GM12878 (cell line): ENCODE results near the gene IL10. TPM values are rescaled to one million over a fixed set of nuclear protein-coding genes. Genes with fewer than 3 reads are reported as not detected.

Source experiments
- BHLHE40 ChIP-seq, 2 experiments: fragments of 450-650 bp in 1 of 2; IDR thresholded peaks; 2 replicates each; pipeline ENCODE4 v1.6.1; 2011 to 2017; ENCODE audit warnings: low read depth in 2 of 2, borderline replicate concordance in 1 of 2, improper control_type of control experiment in 1 of 2, low read length in 1 of 2, mild to moderate bottlenecking in 1 of 2
- BMI1 ChIP-seq: fragments of 450-650 bp; IDR thresholded peaks from 2 replicates; pipeline ENCODE4 v1.6.1; 2016; ENCODE audit warnings: mild to moderate bottlenecking, moderate library complexity, borderline replicate concordance
- CREB1 ChIP-seq: IDR thresholded peaks from 2 replicates; pipeline ENCODE4 v1.6.1; 2012; ENCODE audit warnings: low read depth, mild to moderate bottlenecking, inconsistent platforms
- DPF2 ChIP-seq: fragments of 450-650 bp; IDR thresholded peaks from 2 replicates; pipeline ENCODE4 v1.6.1; 2017; ENCODE audit warnings: mild to moderate bottlenecking
- ESRRA ChIP-seq: IDR thresholded peaks from 2 replicates; pipeline ENCODE4 v1.6.1; 2012; ENCODE audit warnings: mild to moderate bottlenecking, low read length, improper control_type of control experiment
- ETV6 ChIP-seq, 2 experiments: fragments of 450-650 bp in 1 of 2; IDR thresholded peaks in 1 of 2; conservative IDR thresholded peaks in 1 of 2; 2 replicates each; pipeline ENCODE4 v1.6.1; 2014; ENCODE audit warnings: antibody characterized with exemption in 1 of 2, borderline replicate concordance in 1 of 2, low read depth in 1 of 2, mild to moderate bottlenecking in 1 of 2, moderate library complexity in 1 of 2
- GATAD2B ChIP-seq: fragments of 450-650 bp; conservative IDR thresholded peaks from 2 replicates; pipeline ENCODE4 v1.6.1; 2017; ENCODE audit warnings: low read depth, mild to moderate bottlenecking, moderate library complexity
- HDGF ChIP-seq: fragments of 450-650 bp; IDR thresholded peaks from 2 replicates; pipeline ENCODE4 v1.6.1; 2016; ENCODE audit warnings: antibody characterized with exemption
- MAX ChIP-seq: IDR thresholded peaks from 2 replicates; pipeline ENCODE4 v1.6.1; 2012; ENCODE audit warnings: low read depth, low read length, improper control_type of control experiment
- MEF2A ChIP-seq: IDR thresholded peaks from 2 replicates; pipeline ENCODE4 v1.6.1; 2011; ENCODE audit warnings: low read depth, mild to moderate bottlenecking, low read length, moderate library complexity; ENCODE audit not compliant: insufficient read depth
- NFIC ChIP-seq: IDR thresholded peaks from 2 replicates; pipeline ENCODE4 v1.6.1; 2012; ENCODE audit warnings: low read depth, mild to moderate bottlenecking, inconsistent platforms, low read length, moderate library complexity
- NFXL1 ChIP-seq: fragments of 450-650 bp; IDR thresholded peaks from 2 replicates; pipeline ENCODE4 v1.6.1; 2017; ENCODE audit warnings: antibody characterized with exemption, mild to moderate bottlenecking, borderline replicate concordance
- NFYB ChIP-seq: IDR thresholded peaks from 2 replicates; pipeline ENCODE4 v1.6.1; 2011; ENCODE audit warnings: low read depth, mild to moderate bottlenecking, low read length, improper control_type of control experiment, moderate library complexity; ENCODE audit not compliant: insufficient read depth
- NR2F1 ChIP-seq: fragments of 450-650 bp; conservative IDR thresholded peaks from 2 replicates; pipeline ENCODE4 v1.6.1; 2017; ENCODE audit warnings: mild to moderate bottlenecking
- PAX5 ChIP-seq: IDR thresholded peaks from 2 replicates; pipeline ENCODE4 v1.6.1; 2011; ENCODE audit warnings: low read depth, low read length, borderline replicate concordance
- PML ChIP-seq: IDR thresholded peaks from 2 replicates; pipeline ENCODE4 v1.6.1; 2012; ENCODE audit warnings: low read length, inconsistent platforms
- POLR2AphosphoS5 ChIP-seq: IDR thresholded peaks from 2 replicates; pipeline ENCODE4 v1.6.1; 2011; ENCODE audit warnings: mild to moderate bottlenecking, low read length, inconsistent platforms
- POU2F2 ChIP-seq: IDR thresholded peaks from 3 replicates; pipeline ENCODE4 v1.6.1; 2011; ENCODE audit warnings: low read depth, mild to moderate bottlenecking, low read length, borderline replicate concordance
- RAD21 ChIP-seq: IDR thresholded peaks from 2 replicates; pipeline ENCODE4 v1.6.1; 2011; ENCODE audit warnings: mild to moderate bottlenecking, low read depth, low read length, moderate library complexity; ENCODE audit not compliant: insufficient read depth
- RAD51 ChIP-seq: fragments of 450-650 bp; IDR thresholded peaks from 2 replicates; pipeline ENCODE4 v1.6.1; 2016; ENCODE audit warnings: moderate library complexity, mild to moderate bottlenecking, inconsistent platforms
- SMARCA5 ChIP-seq: fragments of 450-650 bp; IDR thresholded peaks from 2 replicates; pipeline ENCODE4 v1.6.1; 2017; ENCODE audit warnings: mild to moderate bottlenecking
- SP1 ChIP-seq: IDR thresholded peaks from one replicate; pipeline ENCODE4 v1.6.1; 2011; ENCODE audit warnings: low read depth, low read length
- TCF12 ChIP-seq: IDR thresholded peaks from 2 replicates; pipeline ENCODE4 v1.6.1; 2011; ENCODE audit warnings: low read depth, mild to moderate bottlenecking, low read length
- TCF7 ChIP-seq: IDR thresholded peaks from 2 replicates; pipeline ENCODE4 v1.6.1; 2014; ENCODE audit warnings: antibody characterized with exemption, borderline replicate concordance
- YY1 ChIP-seq: IDR thresholded peaks from 2 replicates; pipeline ENCODE4 v1.6.1; 2011; ENCODE audit warnings: low read depth, mild to moderate bottlenecking, low read length
- ZSCAN29 ChIP-seq: fragments of 450-650 bp; IDR thresholded peaks from 2 replicates; pipeline ENCODE4 v1.6.1; 2017; ENCODE audit warnings: mild to moderate bottlenecking, moderate library complexity
- polyA plus RNA-seq, 11 experiments: library from polyadenylated mRNA; depleted of rRNA in 4 of 11; unstranded in 6 of 11; stranded (reverse) in 5 of 11; fragments of >200 nt; fragmentation: Nextera tagmentation in 4 of 11; fragmentation: Illumina TruSeq in 1 of 11; extraction: Ambion mirVana in 4 of 11; extraction: Trizol in 1 of 11; gene quantifications; 1 replicate in 1 of 11; 2 replicates in 10 of 11; pipeline versions ENCODE4 v1.2.1 to v1.2.3, GENCODE V29; 2011 to 2016; ENCODE audit warnings: inconsistent platforms in 2 of 11, missing spikeins in 2 of 11, low read depth in 1 of 11
- total RNA-seq, 4 experiments: library from RNA; depleted of rRNA in 3 of 4; stranded (reverse); fragments of >200 nt in 3 of 4; fragmentation: Illumina TruSeq in 1 of 4; extraction: Trizol in 1 of 4; gene quantifications; 2 replicates each; pipeline versions ENCODE4 v1.2.1 to v1.2.3, GENCODE V29; 2013 to 2021
- TF ChIP-seq, protein P1 (sequence below): IDR thresholded peaks from 2 replicates; pipeline ENCODE4 v1.6.1; 2011; ENCODE audit warnings: mild to moderate bottlenecking, low read depth, low read length, moderate library complexity; ENCODE audit not compliant: insufficient replicate concordance
- TF ChIP-seq, protein P2 (sequence below): IDR thresholded peaks from 2 replicates; pipeline ENCODE4 v1.6.1; 2012; ENCODE audit warnings: low read depth, low read length, improper control_type of control experiment

Gene IL10
- total and polyA plus RNA-seq, 10 of the 15 experiments (the other 5 are each of a cell fraction or from before 2014, with no cell fraction given), result 0.34 to 5.0 (median 1.1) TPM

- TF ChIP-seq, protein P1, sequence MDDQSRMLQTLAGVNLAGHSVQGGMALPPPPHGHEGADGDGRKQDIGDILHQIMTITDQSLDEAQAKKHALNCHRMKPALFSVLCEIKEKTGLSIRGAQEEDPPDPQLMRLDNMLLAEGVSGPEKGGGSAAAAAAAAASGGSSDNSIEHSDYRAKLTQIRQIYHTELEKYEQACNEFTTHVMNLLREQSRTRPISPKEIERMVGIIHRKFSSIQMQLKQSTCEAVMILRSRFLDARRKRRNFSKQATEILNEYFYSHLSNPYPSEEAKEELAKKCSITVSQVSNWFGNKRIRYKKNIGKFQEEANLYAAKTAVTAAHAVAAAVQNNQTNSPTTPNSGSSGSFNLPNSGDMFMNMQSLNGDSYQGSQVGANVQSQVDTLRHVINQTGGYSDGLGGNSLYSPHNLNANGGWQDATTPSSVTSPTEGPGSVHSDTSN, result no peak
- TF ChIP-seq MEF2A, result peak; percentile 60; the same call in 1 of the 2 replicates
- TF ChIP-seq NFIC, result peak; percentile 57
- TF ChIP-seq NR2F1, result peak; percentile 73
- TF ChIP-seq POLR2AphosphoS5, result peak; percentile 72
- TF ChIP-seq, protein P2, sequence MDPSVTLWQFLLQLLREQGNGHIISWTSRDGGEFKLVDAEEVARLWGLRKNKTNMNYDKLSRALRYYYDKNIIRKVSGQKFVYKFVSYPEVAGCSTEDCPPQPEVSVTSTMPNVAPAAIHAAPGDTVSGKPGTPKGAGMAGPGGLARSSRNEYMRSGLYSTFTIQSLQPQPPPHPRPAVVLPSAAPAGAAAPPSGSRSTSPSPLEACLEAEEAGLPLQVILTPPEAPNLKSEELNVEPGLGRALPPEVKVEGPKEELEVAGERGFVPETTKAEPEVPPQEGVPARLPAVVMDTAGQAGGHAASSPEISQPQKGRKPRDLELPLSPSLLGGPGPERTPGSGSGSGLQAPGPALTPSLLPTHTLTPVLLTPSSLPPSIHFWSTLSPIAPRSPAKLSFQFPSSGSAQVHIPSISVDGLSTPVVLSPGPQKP, result no peak
- 0 out of 2 replicates have a peak, but pooled peaks have one; percentile 64 for TF ChIP-seq MAX
- peak; percentile 84 for TF ChIP-seq TCF12
- TF ChIP-seq NFXL1, result peak; percentile 96
- peak; percentile 38 for TF ChIP-seq SP1
- peak; percentile 64 for TF ChIP-seq PML
- TF ChIP-seq GATAD2B, result peak; percentile 59; the same call in 1 of the 2 replicates
- TF ChIP-seq SMARCA5, result peak; percentile 99
- TF ChIP-seq DPF2, result peak; percentile 73; the same call in 1 of the 2 replicates
- TF ChIP-seq ZSCAN29, result peak; percentile 41; the same call in 1 of the 2 replicates
- TF ChIP-seq TCF7, result 0 out of 2 replicates have a peak, but pooled peaks have one; percentile 41
- peak; percentile 21; the same call in 1 of the 2 replicates for TF ChIP-seq HDGF
- peak; percentile 98 for TF ChIP-seq BHLHE40 (IDR thresholded peaks at IDR 0.05; ENCODE audit: borderline replicate concordance in 1 of 2, low read depth in 2 of 2, low read length in 1 of 2)
- TF ChIP-seq CREB1, result 0 out of 2 replicates have a peak, but pooled peaks have one; percentile 46
- 0 out of 2 replicates have a peak, but pooled peaks have one; percentile 10 for TF ChIP-seq RAD21
- peak; percentile 65; the same call in 1 of the 2 replicates for TF ChIP-seq NFYB
- TF ChIP-seq YY1, result peak; percentile 23; the same call in 1 of the 2 replicates
- no peak for TF ChIP-seq ESRRA
- peak in 1 of 2 experiments; percentile 55; a peak in 2 of 4 replicates for TF ChIP-seq ETV6 (conservative IDR thresholded peaks at IDR 0.05 in 1 of 2, IDR thresholded peaks at IDR 0.05 in 1 of 2; ENCODE audit: borderline replicate concordance in 1 of 2, low read depth in 1 of 2)
- peak; percentile 21; the same call in 1 of the 2 replicates for TF ChIP-seq BMI1
- peak; percentile 72; the same call in 1 of the 2 replicates for TF ChIP-seq PAX5
- TF ChIP-seq RAD51, result peak; percentile 82
- peak; percentile 99; the same call in 2 of the 3 replicates for TF ChIP-seq POU2F2
These were observed 32.8 kb downstream of the IL10 start (continued) for GRCh38 chr1:206739411-206740076.
